Measurements from ENCODE around the gene GGA1. TPM values are rescaled to one million over a fixed set of nuclear protein-coding genes. Genes with fewer than 3 reads are reported as not detected.

Gene GGA1
- total RNA-seq, 1 donor from 2014 or later = 49.6 TPM

DNA sequence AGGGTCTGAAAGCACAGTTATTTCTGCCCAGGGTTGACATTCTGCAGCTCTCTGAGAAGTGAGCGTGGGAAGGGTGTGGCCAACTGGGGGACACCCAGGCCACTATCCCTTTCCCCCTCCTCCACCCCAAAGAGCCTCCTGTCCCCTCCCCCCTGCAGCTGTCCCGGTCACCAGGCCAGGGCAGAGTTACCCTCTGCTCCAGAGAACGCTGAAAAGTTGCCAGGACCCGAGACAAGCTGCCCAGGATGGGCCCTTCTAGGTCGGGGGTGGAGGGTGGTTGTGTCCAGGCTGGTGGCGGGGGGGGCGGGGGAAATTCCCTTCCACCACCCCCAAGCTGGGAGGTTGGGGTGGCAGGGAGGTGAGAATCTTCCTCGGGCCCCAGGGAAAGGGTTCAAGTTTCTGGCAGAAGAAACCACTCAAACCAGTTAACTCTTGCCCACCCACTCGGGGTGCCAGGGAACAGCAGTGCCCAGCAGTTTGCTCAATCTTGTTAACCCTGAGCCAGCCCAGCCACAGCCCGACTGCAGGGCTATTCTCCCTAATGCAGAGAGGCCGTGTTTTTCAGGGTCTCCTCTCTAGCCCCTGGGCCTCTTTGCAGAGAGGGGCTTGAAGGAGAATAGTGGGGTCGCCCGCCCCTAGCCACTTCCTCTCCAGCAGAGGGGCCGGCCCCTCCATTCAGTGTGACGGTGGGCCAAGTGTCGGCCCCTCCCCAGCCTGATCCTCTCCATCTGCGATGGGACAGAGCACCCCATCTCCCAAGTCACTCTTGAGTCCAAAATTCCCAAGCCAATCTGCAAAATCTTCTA is 67.5 kb downstream of the GGA1 start:
- peak overlapping the region; percentile 75 for H3K4me3 ChIP-seq (ENCODE audit: low read depth, low read length)
- TF ChIP-seq, protein P1, sequence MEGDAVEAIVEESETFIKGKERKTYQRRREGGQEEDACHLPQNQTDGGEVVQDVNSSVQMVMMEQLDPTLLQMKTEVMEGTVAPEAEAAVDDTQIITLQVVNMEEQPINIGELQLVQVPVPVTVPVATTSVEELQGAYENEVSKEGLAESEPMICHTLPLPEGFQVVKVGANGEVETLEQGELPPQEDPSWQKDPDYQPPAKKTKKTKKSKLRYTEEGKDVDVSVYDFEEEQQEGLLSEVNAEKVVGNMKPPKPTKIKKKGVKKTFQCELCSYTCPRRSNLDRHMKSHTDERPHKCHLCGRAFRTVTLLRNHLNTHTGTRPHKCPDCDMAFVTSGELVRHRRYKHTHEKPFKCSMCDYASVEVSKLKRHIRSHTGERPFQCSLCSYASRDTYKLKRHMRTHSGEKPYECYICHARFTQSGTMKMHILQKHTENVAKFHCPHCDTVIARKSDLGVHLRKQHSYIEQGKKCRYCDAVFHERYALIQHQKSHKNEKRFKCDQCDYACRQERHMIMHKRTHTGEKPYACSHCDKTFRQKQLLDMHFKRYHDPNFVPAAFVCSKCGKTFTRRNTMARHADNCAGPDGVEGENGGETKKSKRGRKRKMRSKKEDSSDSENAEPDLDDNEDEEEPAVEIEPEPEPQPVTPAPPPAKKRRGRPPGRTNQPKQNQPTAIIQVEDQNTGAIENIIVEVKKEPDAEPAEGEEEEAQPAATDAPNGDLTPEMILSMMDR (conservative IDR thresholded peaks at IDR 0.05; ENCODE audit: low read depth, low read length) = no peak
- DNase-seq (ENCODE audit: low read depth) = no peak

DNA sequence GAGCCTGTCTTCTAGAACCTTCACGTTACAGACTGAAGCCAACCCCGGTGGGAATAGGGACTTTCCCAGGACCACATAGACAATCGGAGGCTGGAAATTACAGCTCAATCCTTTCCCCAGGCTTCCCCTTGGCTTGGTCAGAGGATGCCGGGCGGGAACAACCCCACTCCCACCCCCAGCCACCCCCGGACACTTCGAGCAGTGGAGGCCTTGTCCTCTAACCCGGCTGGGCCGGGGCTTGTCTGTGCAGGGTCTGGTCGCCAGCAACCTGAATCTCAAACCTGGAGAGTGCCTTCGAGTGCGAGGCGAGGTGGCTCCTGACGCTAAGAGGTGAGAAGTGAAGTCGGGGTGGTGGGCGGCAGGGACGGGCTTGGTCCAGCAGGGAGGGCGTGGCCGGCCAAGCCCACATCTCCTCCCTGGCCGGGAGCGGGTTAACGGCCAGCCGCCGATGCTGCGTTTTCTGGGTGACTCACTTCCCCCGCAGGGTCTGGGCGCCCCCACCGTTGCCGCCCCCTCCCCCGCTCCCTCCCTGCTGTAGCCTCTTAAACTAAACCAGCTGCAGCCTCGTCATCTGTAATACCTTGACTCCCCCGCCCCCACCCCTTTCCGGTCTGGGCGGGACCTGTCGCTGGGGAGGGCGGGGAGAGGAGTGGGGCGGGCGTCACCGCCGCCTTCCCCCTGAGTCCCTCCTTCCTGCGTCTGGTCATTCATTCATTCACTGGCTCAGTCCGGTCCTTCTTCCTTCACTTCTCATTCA is 68.3 kb downstream of the GGA1 start:
- H3K4me3 ChIP-seq (ENCODE audit: low read depth, low read length) = peak overlapping the region; percentile 75
- no peak for DNase-seq (ENCODE audit: low read depth)
- TF ChIP-seq, protein P1 (conservative IDR thresholded peaks at IDR 0.05; ENCODE audit: low read depth, low read length) = no peak

DNA sequence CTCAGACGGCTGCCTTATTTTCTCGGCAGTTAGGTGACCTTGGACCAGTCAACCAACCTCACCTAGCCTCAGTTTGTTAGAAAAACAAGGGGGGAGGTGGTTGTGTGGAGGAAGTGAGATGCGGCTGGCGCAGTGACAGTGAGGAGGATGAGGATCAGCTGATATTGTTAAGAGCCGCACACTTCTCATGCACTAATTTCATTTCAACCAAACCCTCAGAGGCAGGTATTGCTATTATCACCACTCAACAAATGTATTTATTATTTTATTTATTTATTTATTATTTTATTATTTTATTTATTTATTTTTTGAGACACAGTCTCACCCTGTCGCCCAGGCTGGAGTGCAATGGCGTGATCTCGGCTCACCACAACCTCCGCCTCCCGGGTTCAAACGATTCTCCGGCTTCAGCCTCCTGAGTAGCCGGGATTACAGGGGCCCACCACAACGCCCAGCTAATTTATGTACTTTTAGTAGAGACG is 68.9 kb downstream of the GGA1 start:
- DNase-seq (ENCODE audit: low read depth) = no peak
- H3K4me3 ChIP-seq (ENCODE audit: low read depth, low read length) = peak overlapping the region; percentile 75

DNA sequence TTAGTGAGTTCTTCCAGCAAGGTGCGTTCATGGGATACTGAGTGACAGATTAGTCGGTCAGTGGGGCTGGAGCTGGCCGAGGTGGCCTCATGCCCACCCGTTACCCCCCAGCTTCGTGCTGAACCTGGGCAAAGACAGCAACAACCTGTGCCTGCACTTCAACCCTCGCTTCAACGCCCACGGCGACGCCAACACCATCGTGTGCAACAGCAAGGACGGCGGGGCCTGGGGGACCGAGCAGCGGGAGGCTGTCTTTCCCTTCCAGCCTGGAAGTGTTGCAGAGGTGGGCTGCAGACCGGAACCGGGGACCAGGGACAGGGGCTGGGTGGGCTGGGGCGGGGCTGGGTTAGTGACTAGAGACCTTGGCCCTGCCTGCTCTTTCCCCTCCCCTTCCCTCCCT is 69.7 kb downstream of the GGA1 start:
- DNase-seq (ENCODE audit: low read depth) = no peak
- TF ChIP-seq, protein P1 (conservative IDR thresholded peaks at IDR 0.05; ENCODE audit: low read depth, low read length) = no peak

More for the DNA sequence above, 68.9 kb downstream of the GGA1 start:
- TF ChIP-seq, protein P1 (conservative IDR thresholded peaks at IDR 0.05; ENCODE audit: low read depth, low read length) = no peak

DNA sequence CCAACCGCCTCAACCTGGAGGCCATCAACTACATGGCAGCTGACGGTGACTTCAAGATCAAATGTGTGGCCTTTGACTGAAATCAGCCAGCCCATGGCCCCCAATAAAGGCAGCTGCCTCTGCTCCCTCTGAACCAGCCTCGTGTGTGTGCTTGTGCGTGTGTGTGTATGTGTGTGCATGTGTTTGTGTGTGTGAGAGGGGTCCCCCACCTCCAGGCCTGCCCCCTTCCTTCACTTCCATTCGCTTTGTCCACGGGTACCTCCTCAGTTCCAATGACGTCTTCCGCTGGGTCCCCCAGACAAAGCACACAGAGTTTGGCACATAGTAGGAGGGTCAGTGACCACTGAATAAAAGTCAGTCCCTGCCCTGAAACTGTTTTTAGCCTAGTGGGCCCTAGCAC is 71.0 kb downstream of the GGA1 start:
- DNase-seq (ENCODE audit: low read depth) = no peak
- TF ChIP-seq, protein P1 (conservative IDR thresholded peaks at IDR 0.05; ENCODE audit: low read depth, low read length) = no peak
- H3K4me3 ChIP-seq (ENCODE audit: low read depth, low read length) = no peak overlapping the region

More for the DNA sequence above, 69.7 kb downstream of the GGA1 start:
- H3K4me3 ChIP-seq (ENCODE audit: low read depth, low read length) = peak overlapping the region; percentile 75

DNA sequence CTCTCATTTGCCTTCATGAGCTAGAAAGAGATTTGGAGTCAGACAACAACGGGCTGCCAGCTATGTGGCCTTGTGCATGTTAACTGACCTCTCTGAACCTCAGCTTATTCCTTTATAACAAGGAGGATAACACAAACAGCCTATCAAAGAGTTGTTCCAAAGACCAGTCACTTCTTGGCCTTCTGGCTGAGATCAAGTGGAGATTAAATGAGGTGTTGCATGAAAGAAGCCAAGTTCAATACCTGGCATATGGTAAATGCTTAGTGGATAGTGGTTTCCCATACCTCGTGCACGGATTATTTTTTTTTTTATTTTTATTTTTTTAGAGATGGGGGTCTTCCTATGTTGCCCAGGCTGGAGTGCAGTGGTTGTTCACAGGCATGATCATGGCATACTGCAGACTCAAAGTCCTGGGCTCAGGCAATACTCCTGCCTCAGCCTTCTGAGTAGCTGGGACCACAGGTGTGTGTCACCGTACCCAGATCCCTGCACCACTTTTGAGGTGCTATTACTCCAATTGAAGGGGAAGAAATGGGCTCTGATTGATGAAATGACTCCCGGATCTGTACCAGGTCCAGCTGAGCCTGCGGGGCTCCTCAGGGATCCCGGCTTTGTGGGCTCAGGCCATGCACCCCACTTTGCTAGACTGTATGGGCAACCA is 71.7 kb downstream of the GGA1 start:
- TF ChIP-seq, protein P1 (conservative IDR thresholded peaks at IDR 0.05; ENCODE audit: low read depth, low read length) = no peak
- no peak for DNase-seq (ENCODE audit: low read depth)
- no peak overlapping the region for H3K4me3 ChIP-seq (ENCODE audit: low read depth, low read length)
